HG03342 (cell line): Measurements from ENCODE around the gene KLHL2.

ENCODE experiments used
- ATAC-seq: cut with Tn5 transposase; IDR thresholded peaks from one replicate; pipeline ENCODE4 v1.9.1; 2021; ENCODE audit warnings: mild to moderate bottlenecking, moderate library complexity; ENCODE audit not compliant: unreplicated experiment

Gene KLHL2

GRCh38 chr4:165360985-165361670 is 153.8 kb downstream of the KLHL2 start:
- no peak for ATAC-seq

- ATAC-seq: no peak
These were observed 154.4 kb downstream of the KLHL2 start for GRCh38 chr4:165361810-165362209.

- no peak for ATAC-seq
These were observed 157.2 kb downstream of the KLHL2 start for GRCh38 chr4:165364452-165365080.

GRCh38 chr4:165367040-165367439 is 159.7 kb downstream of the KLHL2 start:
- ATAC-seq: no peak

GRCh38 chr4:165368114-165368513 is 160.8 kb downstream of the KLHL2 start:
- no peak for ATAC-seq

- ATAC-seq: no peak
These were observed 161.2 kb downstream of the KLHL2 start for GRCh38 chr4:165368567-165368966.

- no peak for ATAC-seq
These were observed 162.2 kb downstream of the KLHL2 start for GRCh38 chr4:165369522-165369921.

GRCh38 chr4:165370530-165370929 is 163.2 kb downstream of the KLHL2 start:
- no peak for ATAC-seq
